ENCODE measurements around the gene FNDC11.
A peak's percentile ranks its signal among the peaks of the same experiment; 100 is the strongest.

Gene FNDC11

DNA sequence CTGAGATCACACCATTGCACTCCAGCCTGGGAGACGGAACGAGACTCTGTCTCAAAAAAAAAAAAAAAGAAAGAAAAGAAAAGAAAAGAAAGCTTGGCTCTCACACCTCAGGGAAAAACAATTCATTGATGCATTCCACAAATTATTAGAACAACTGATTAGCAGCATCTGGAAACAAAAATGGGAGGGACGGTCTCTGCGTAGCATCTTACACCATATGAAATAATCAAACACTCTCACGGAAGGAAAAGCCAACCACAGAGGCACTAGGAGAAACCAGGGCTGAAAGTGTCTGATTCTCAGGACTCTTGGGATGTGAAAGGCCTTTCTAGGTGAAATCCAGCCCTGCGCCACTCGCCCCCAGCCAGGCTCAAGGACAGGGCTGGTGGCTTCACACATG, 22.4 kb downstream of the FNDC11 start:
- no peaks in the 10 kb centered on the region for H3K27me3 ChIP-seq (ENCODE audit: insufficient read depth, poor library complexity, severe bottlenecking)
- peaks cover 4% of the 10 kb centered on the region for H3K4me1 ChIP-seq (ENCODE audit: insufficient read depth, poor library complexity, severe bottlenecking)
- no peak overlapping the region for H3K4me3 ChIP-seq (ENCODE audit: severe bottlenecking)
- no peak for DNase-seq (ENCODE audit: low spot score)
- H3K9me3 ChIP-seq (ENCODE audit: severe bottlenecking): no peaks in the 10 kb centered on the region
- H3K36me3 ChIP-seq (ENCODE audit: low read depth): peaks cover 10% of the 10 kb centered on the region
- ATAC-seq (ENCODE audit: low read depth): no peak
- no peak for TF ChIP-seq CTCF (IDR thresholded peaks at IDR 0.05; ENCODE audit: poor library complexity, severe bottlenecking)
- no peak overlapping the region for H3K27ac ChIP-seq (ENCODE audit: poor library complexity, severe bottlenecking)

GRCh38 chr20:63577317-63577894, 23.4 kb downstream of the FNDC11 start:
- no peak for ATAC-seq (ENCODE audit: low read depth)
- H3K27ac ChIP-seq (ENCODE audit: poor library complexity, severe bottlenecking): no peak overlapping the region
- TF ChIP-seq CTCF (IDR thresholded peaks at IDR 0.05; ENCODE audit: poor library complexity, severe bottlenecking): no peak
- peaks cover 5% of the 10 kb centered on the region for H3K36me3 ChIP-seq (ENCODE audit: low read depth)
- H3K4me1 ChIP-seq (ENCODE audit: insufficient read depth, poor library complexity, severe bottlenecking): peaks cover 4% of the 10 kb centered on the region
- DNase-seq (ENCODE audit: low spot score): peak; percentile 86
- no peaks in the 10 kb centered on the region for H3K27me3 ChIP-seq (ENCODE audit: insufficient read depth, poor library complexity, severe bottlenecking)
- no peak overlapping the region for H3K4me3 ChIP-seq (ENCODE audit: severe bottlenecking)
- no peaks in the 10 kb centered on the region for H3K9me3 ChIP-seq (ENCODE audit: severe bottlenecking)

DNA sequence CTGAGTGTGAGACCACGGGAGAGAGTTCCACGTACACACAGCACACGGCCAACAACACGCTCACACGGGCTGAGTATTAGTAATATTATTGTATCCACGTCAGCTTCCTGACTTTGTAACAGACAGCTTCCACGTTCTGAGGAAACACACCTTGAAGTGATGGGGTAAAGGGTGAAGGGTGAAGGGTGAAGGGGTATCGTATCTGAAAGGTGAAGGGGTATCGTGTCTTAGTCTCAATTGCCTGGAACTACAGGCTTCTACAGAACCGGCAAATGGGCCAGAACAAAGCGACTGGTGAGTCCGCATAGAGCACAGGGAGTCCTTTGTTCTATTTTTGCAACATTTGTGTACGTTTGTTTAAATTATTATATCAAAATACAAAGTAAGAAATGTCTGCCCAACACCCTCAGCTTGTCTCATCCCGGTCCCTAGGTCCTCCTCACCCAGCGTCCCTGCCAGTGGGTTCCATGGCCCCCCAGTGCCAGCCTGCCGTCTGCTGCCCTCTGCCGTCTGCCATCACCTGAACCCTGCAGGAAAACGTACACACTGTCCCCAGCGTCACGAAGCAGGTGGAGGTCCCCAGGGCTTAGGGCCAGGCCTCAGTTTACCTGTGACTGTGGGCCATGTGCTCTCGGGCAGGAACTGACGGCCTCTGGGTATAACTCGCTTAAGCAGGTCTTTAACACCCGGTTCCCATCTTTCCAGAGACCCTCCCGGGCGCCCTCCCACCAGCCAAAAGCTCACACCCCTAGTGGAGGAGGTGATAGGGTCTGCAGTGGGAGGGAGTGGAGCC, 24.5 kb downstream of the FNDC11 start:
- TF ChIP-seq CTCF (IDR thresholded peaks at IDR 0.05; ENCODE audit: poor library complexity, severe bottlenecking): peak; percentile 42
- Histone ChIP-seq H3K9me3 (ENCODE audit: severe bottlenecking) (no peaks in the 10 kb centered on the region), H3K36me3 (ENCODE audit: low read depth) (no peaks in the 10 kb centered on the region), H3K27me3 (ENCODE audit: insufficient read depth, poor library complexity, severe bottlenecking) (no peaks in the 10 kb centered on the region), H3K4me3 (ENCODE audit: severe bottlenecking) (no peak overlapping the region), H3K27ac (ENCODE audit: poor library complexity, severe bottlenecking) (no peak overlapping the region), H3K4me1 (ENCODE audit: insufficient read depth, poor library complexity, severe bottlenecking) (peaks cover 4% of the 10 kb centered on the region)
- DNase-seq (ENCODE audit: low spot score): peak; percentile 80
- no peak for ATAC-seq (ENCODE audit: low read depth)

DNA sequence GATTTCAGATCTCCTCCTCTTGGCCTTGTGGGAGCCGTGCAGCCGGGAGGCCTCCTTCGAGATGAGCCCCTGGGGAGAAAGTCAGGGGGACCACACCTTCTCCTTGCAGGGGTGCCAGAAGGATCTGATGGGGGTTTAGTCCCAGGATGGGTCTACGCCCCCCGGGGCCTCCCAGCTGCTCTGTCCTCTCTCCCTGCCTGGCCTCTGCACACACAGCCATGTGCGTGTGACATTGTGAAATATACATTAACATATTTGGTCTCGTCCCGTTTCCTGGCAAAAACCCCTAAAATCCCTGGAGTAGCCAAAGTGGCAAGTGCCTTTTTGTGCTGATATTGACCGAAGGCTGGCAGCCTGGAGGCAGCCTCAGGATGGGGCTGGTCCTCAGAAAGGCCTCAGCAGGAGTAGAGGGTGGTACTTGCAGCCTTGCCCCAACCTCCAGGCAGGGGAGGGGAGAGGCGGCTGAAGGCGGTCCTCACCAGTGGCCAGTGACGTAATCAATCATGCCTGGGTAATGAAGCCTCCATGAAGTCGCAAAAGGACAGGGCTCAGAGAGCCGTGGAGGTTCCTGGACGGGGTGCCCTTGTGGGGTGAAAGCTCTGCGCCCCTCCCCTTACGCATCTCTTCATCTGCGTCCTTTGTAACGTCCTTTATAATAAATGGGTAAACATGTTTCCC, 25.2 kb downstream of the FNDC11 start:
- Histone ChIP-seq H3K9me3 (ENCODE audit: severe bottlenecking) (no peaks in the 10 kb centered on the region), H3K4me3 (ENCODE audit: severe bottlenecking) (no peak overlapping the region), H3K36me3 (ENCODE audit: low read depth) (no peaks in the 10 kb centered on the region), H3K27ac (ENCODE audit: poor library complexity, severe bottlenecking) (no peak overlapping the region), H3K27me3 (ENCODE audit: insufficient read depth, poor library complexity, severe bottlenecking) (no peaks in the 10 kb centered on the region), H3K4me1 (ENCODE audit: insufficient read depth, poor library complexity, severe bottlenecking) (peaks cover 4% of the 10 kb centered on the region)
- ATAC-seq (ENCODE audit: low read depth) (no peak), DNase-seq (ENCODE audit: low spot score) (peak; percentile 76)
- no peak for TF ChIP-seq CTCF (IDR thresholded peaks at IDR 0.05; ENCODE audit: poor library complexity, severe bottlenecking)
